ACHN (cell line): ENCODE results near the gene MEAK7.

ENCODE experiments used
- DNase-seq: peaks from one replicate; pipeline ENCODE4 v3.0.0-alpha.2; 2015
- in situ Hi-C: cut with HindIII; loops from 2 replicates; pipeline ENCODE4 v1.10.0; 2017; ENCODE audit warnings: low sequenced_read_pairs, low pct_ligation_motif_present, low pct_unique_long_range_greater_than_20kb

The MEAK7 gene

GRCh38 chr16:84482001-84482891 lies 22.2 kb downstream of the MEAK7 start:
- DNase-seq: no peak
- in situ Hi-C loops: no loop called here

DNA sequence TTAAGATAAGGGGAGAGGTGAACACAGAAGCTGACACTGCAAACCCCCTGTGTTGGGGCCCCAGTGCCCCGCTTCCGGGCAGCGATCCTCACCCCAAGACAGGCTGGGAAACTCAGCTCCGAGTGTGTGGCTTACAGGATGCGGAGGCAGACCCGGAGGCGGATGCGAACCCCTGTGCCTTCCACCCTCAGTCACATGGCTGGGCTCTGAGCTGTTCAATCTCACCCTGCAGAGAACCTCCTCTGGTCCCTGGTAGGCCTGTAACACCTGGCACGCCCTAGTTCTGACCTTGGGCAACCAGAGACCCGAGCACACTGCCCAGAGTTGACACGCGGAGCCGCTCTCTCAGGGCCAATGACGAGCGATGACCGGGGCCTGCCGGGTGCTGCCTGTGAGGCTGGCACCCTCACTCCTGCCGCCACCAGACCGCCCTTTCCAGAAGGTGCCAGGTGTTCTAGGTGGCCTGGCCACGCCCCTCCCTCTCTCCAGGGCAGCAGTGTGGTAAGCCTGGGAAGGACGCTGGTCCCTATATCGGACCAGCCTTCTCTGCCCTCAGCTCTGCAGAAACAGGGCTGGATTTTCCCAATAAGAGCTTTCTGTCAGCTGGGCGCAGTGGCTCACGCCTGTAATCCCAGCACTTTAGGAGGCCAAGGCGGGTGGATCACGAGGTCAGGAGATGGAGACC lies 23.3 kb downstream of the MEAK7 start:
- DNase-seq: no peak
- in situ Hi-C loops: no loop called here

- in situ Hi-C loops: no loop called here
- DNase-seq: no peak
Observed at GRCh38 chr16:84479716-84480450, 24.6 kb downstream of the MEAK7 start.

GRCh38 chr16:84478172-84478947 lies 26.1 kb downstream of the MEAK7 start:
- in situ Hi-C loops: no loop called here
- no peak for DNase-seq

GRCh38 chr16:84477661-84478060 lies 26.8 kb downstream of the MEAK7 start:
- in situ Hi-C loops: no loop called here

DNA sequence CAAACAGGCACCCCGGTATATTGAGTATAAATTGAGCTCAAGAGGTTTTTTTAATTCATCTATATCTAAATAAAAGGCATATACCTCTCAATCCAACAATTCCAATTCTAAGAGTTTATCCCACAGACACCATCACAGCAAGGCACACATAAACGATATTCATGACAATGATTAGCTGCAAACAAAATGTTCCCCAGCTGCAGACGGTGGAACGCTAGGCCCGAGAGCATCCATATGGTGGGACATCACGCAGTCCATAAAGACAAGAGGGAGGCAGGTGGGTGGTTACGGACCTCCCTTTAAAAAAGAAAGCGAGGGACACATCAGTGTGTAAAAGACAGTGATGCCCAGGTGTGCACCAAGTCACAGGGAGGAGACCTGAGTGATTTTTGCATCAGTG lies 28.1 kb downstream of the MEAK7 start:
- in situ Hi-C loops: no loop called here
- DNase-seq: no peak

More at GRCh38 chr16:84477661-84478060, 26.8 kb downstream of the MEAK7 start:
- no peak for DNase-seq

DNA sequence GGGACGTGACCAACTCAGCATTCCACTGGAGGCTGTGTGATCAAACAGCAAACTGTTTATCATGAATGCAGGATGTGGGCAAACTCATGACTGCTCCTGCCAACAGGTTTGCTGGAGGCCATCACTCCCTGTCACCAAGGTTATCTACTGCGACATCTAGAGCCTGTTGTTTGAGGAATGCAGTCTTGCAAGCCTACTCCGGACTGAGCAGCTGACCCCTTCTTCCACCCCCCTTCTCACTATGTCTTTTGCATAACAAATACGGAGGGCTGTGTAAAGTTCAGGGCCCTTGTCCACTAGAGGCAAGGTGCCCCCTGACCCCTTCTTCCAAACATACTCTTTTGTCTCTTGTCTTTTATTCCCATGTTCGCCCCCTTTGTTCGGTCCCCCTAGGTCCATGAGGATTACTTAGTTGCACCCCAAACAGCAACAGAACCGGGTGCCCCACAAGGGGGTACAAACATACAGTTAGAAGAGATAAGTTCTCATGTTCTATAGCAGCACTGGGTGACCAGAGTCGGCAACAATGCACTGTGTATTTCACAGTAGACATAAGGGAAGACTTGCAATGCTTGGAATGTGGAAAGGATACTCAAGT lies 28.7 kb downstream of the MEAK7 start:
- no peak for DNase-seq
- in situ Hi-C loops: no loop called here

GRCh38 chr16:84471966-84472365 lies 32.5 kb downstream of the MEAK7 start:
- in situ Hi-C loops: no loop called here
- DNase-seq: no peak

DNA sequence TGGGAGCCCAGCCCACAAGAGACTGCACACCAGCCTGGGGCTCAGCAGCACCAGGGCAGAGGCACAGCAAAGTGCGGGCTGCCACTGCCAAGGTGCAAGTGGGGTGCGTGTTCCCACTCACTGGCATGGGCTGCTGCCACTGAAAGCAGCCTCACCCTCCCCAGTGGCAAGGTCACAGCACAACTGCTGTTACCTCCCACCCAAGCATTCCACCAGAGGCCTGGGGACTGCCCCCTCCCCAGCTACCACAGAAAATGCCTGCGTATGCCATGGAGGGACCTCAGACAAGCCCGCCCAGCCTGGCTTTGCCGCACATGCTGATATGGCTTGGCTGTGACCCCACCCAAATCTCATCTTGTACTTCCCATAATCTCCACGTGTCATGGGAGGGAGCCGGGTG lies 33.1 kb downstream of the MEAK7 start:
- no peak for DNase-seq
- in situ Hi-C loops: no loop called here

DNA sequence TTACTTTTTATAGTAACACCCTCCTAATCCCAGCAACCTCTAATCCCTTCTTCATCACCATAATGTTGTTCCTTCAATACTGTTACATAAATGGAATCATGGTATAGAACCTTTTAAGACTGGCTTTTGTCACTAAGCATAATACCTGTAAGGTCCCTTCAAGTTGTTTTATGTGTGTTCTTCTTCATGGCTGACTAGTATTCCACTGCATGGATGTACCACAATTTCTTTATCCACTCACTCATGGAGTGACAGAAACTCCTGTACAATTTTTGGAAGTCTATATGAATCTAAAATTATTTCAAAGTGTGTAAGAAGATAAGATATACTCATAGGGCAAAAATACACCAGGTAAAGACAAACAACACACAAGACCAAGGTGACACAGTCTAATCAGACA lies 36.8 kb downstream of the MEAK7 start:
- DNase-seq: no peak
- in situ Hi-C loops: no loop called here

- in situ Hi-C loops: no loop called here
- no peak for DNase-seq
Observed at GRCh38 chr16:84467256-84467655, 37.2 kb downstream of the MEAK7 start.

DNA sequence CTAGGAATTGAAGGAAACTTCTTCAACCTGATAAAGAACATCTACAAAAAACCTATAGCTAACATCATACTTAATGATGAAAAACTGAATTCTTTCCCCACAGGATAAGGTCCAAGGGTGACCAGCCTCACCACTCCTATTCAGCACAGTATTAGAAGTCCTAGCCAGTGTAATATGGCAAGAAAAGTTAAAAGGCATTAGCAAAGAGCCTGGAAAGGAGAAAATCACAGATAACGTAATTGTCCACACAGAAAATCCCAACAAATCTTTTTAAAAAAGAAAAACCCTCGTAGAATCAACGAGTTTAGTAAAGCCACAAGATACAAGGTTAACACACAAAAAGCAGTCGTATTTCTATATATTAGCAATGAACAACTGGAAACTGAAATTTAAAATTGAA lies 37.8 kb downstream of the MEAK7 start:
- in situ Hi-C loops: no loop called here

DNA sequence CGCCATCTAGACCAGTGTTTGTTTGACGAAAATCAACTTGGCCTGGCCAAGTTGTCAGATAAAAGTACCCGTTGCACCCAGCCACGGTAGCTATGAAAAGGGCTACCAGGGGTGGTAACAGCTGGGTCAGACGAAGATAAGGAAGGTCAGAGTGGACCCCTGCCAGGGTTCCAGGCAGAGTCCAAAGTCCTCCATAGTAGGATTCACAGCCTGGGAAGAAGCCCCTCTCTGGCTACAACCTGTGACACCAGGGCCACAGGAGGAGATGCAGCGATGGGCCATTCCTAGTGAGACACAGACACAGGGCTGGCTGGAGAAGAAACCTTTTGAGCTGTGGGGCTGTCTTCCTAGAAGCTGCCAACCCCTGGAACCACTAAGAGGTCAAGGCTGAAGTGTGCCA lies 39.3 kb downstream of the MEAK7 start:
- no peak for DNase-seq
- in situ Hi-C loops: no loop called here

More for the DNA sequence above, 37.8 kb downstream of the MEAK7 start:
- no peak for DNase-seq

DNA sequence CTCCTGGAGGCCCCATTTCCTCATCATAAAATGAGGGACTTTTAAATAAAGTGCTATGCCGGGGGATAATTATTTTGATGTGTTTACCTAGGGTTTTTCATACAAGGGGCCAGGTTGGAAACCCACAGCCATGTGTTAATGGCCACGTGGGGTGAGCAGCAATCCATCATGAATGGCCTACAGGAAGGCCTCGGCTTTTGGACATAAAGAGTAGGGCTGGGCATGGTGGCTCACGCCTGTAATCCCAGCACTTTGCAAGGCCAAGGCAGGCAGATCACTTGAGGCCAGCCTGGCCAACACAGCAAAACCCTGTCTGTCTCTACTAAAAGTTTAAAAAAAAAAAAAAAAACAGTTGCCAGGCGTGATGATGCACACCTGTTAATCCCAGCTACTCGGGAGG lies 40.3 kb downstream of the MEAK7 start:
- in situ Hi-C loops: no loop called here
- DNase-seq: no peak

DNA sequence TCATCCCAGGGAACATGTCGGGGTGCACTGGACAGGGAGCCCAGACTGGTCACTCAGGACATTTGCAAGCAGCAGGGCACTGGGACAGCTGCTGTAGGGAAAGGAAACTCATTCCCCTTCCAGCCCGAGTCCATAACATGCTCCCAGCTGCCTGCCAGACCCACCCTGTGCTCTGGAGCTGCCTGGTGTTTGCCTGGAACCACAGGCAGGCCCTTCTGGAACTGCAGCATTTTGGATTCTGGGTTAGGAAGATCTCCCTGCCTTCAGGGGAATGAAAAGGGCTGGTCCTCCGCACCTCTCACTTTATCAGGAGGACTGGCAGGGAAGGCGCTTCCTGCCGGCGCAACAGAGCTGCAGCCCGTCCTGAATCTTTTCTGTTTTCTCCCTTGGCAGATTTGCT lies 41.2 kb downstream of the MEAK7 start:
- DNase-seq: no peak
- in situ Hi-C loops: no loop called here

GRCh38 chr16:84462296-84463210 lies 41.9 kb downstream of the MEAK7 start:
- in situ Hi-C loops: no loop called here
- no peak for DNase-seq
